Gastroesophageal sphincter (tissue), 3 donors: ENCODE data around the gene DIO3.
"Not testable (repeated sequence)": the region's sequence is repeated elsewhere in the genome, so short reads cannot be mapped to it uniquely, and the experiment has no call there.

ENCODE experiments used
- CTCF ChIP-seq, 4 experiments: fragments of 200-600 bp in 2 of 4; fragments of 450-650 bp in 2 of 4; sonication (generic) in 1 of 4; IDR thresholded peaks; one replicate each; pipeline ENCODE4 v1.5.1; 2017 to 2019; ENCODE audit warnings: antibody characterized with exemption in 4 of 4, mild to moderate bottlenecking in 2 of 4, moderate library complexity in 2 of 4
- POLR2A ChIP-seq, 2 donors: fragments of 450-650 bp; IDR thresholded peaks; one replicate each; pipeline ENCODE4 v1.6.1; 2017; ENCODE audit warnings: antibody characterized with exemption in 2 of 2, mild to moderate bottlenecking in 2 of 2, moderate library complexity in 1 of 2
- POLR2AphosphoS5 ChIP-seq: sonication (generic); formaldehyde crosslinking; IDR thresholded peaks from one replicate; pipeline ENCODE4 v1.6.1; 2017; ENCODE audit warnings: antibody characterized with exemption

GRCh38 chr14:101550202-101550912, 10.9 kb upstream of the DIO3 start:
- TF ChIP-seq CTCF (IDR thresholded peaks at IDR 0.05); POLR2A (IDR thresholded peaks at IDR 0.05); POLR2AphosphoS5: not testable (repeated sequence)
